Suprapubic skin (tissue), 4 donors: ENCODE measurements around the gene ZFAND3.

Experiments
- CTCF ChIP-seq, 2 donors: fragments of 200-600 bp in 1 of 2; fragments of 450-650 bp in 1 of 2; sonication (generic) in 1 of 2; IDR thresholded peaks; one replicate each; pipeline ENCODE4 v1.5.1; 2016 to 2019; ENCODE audit warnings: antibody characterized with exemption in 2 of 2, mild to moderate bottlenecking in 1 of 2, moderate library complexity in 1 of 2
- EP300 ChIP-seq: sonication (generic); formaldehyde crosslinking; IDR thresholded peaks from one replicate; pipeline ENCODE4 v1.6.1; 2017; ENCODE audit warnings: antibody characterized with exemption
- POLR2A ChIP-seq, 2 donors: fragments of 450-650 bp; IDR thresholded peaks; one replicate each; pipeline ENCODE4 v1.6.1; 2017; ENCODE audit warnings: antibody characterized with exemption in 2 of 2, mild to moderate bottlenecking in 2 of 2, moderate library complexity in 2 of 2
- POLR2AphosphoS5 ChIP-seq, 3 donors: sonication (generic); formaldehyde crosslinking; IDR thresholded peaks; one replicate each; pipeline ENCODE4 v1.6.1; 2017; ENCODE audit warnings: antibody characterized with exemption in 3 of 3

- TF ChIP-seq EP300, result no peak
- TF ChIP-seq POLR2A (IDR thresholded peaks at IDR 0.05), result no peak
- no peak for TF ChIP-seq CTCF (IDR thresholded peaks at IDR 0.05)
- TF ChIP-seq POLR2AphosphoS5 (IDR thresholded peaks at IDR 0.05), result no peak
Observed at GRCh38 chr6:37967651-37968050, 148.1 kb downstream of the ZFAND3 start.
